ENCODE results near the gene AP1S3.

Gene AP1S3

GRCh38 chr2:223753940-223754339 is 83.4 kb downstream of the AP1S3 start:
- Histone ChIP-seq H3K4me1 (ENCODE audit: insufficient read depth, low read length) (no peaks in the 10 kb centered on the region), H3K27me3 (ENCODE audit: insufficient read depth, low read length) (no peaks in the 10 kb centered on the region), H3K9ac (ENCODE audit: low read depth, low read length) (no peak overlapping the region), H3K36me3 (ENCODE audit: insufficient read depth, low read depth, low read length) (no peaks in the 10 kb centered on the region), H3K27ac (ENCODE audit: low read length) (no peak overlapping the region), H3K4me3 (ENCODE audit: low read length) (no peak overlapping the region), H3K9me3 (ENCODE audit: insufficient read depth, low read depth, low read length) (no peaks in the 10 kb centered on the region)

GRCh38 chr2:223751012-223751411 is 86.4 kb downstream of the AP1S3 start:
- no peaks in the 10 kb centered on the region for H3K27me3 ChIP-seq (ENCODE audit: insufficient read depth, low read length)
- no peaks in the 10 kb centered on the region for H3K9me3 ChIP-seq (ENCODE audit: insufficient read depth, low read depth, low read length)
- no peak overlapping the region for H3K27ac ChIP-seq (ENCODE audit: low read length)
- H3K4me3 ChIP-seq (ENCODE audit: low read length), result no peak overlapping the region
- no peaks in the 10 kb centered on the region for H3K36me3 ChIP-seq (ENCODE audit: insufficient read depth, low read depth, low read length)
- no peaks in the 10 kb centered on the region for H3K4me1 ChIP-seq (ENCODE audit: insufficient read depth, low read length)
- no peak overlapping the region for H3K9ac ChIP-seq (ENCODE audit: low read depth, low read length)

GRCh38 chr2:223747392-223748042 is 89.9 kb downstream of the AP1S3 start:
- H3K9ac ChIP-seq (ENCODE audit: low read depth, low read length), result no peak overlapping the region
- H3K36me3 ChIP-seq (ENCODE audit: insufficient read depth, low read depth, low read length), result no peaks in the 10 kb centered on the region
- no peak overlapping the region for H3K4me3 ChIP-seq (ENCODE audit: low read length)
- H3K9me3 ChIP-seq (ENCODE audit: insufficient read depth, low read depth, low read length), result no peaks in the 10 kb centered on the region
- H3K27me3 ChIP-seq (ENCODE audit: insufficient read depth, low read length), result no peaks in the 10 kb centered on the region
- no peaks in the 10 kb centered on the region for H3K4me1 ChIP-seq (ENCODE audit: insufficient read depth, low read length)
- H3K27ac ChIP-seq (ENCODE audit: low read length), result no peak overlapping the region

- no peaks in the 10 kb centered on the region for H3K27me3 ChIP-seq (ENCODE audit: insufficient read depth, low read length)
- no peak overlapping the region for H3K9ac ChIP-seq (ENCODE audit: low read depth, low read length)
- H3K9me3 ChIP-seq (ENCODE audit: insufficient read depth, low read depth, low read length), result no peaks in the 10 kb centered on the region
- H3K27ac ChIP-seq (ENCODE audit: low read length), result no peak overlapping the region
- no peaks in the 10 kb centered on the region for H3K36me3 ChIP-seq (ENCODE audit: insufficient read depth, low read depth, low read length)
- no peak overlapping the region for H3K4me3 ChIP-seq (ENCODE audit: low read length)
- H3K4me1 ChIP-seq (ENCODE audit: insufficient read depth, low read length), result no peaks in the 10 kb centered on the region
These were observed 90.8 kb downstream of the AP1S3 start for GRCh38 chr2:223746611-223747010.

- H3K4me3 ChIP-seq (ENCODE audit: low read length), result no peak overlapping the region
- no peak overlapping the region for H3K27ac ChIP-seq (ENCODE audit: low read length)
- H3K27me3 ChIP-seq (ENCODE audit: insufficient read depth, low read length), result no peaks in the 10 kb centered on the region
- H3K36me3 ChIP-seq (ENCODE audit: insufficient read depth, low read depth, low read length), result no peaks in the 10 kb centered on the region
- H3K9ac ChIP-seq (ENCODE audit: low read depth, low read length), result no peak overlapping the region
- H3K4me1 ChIP-seq (ENCODE audit: insufficient read depth, low read length), result no peaks in the 10 kb centered on the region
- H3K9me3 ChIP-seq (ENCODE audit: insufficient read depth, low read depth, low read length), result no peaks in the 10 kb centered on the region
These were observed 92.8 kb downstream of the AP1S3 start for GRCh38 chr2:223744580-223744979.

- no peaks in the 10 kb centered on the region for H3K4me1 ChIP-seq (ENCODE audit: insufficient read depth, low read length)
- H3K27me3 ChIP-seq (ENCODE audit: insufficient read depth, low read length), result no peaks in the 10 kb centered on the region
- H3K9me3 ChIP-seq (ENCODE audit: insufficient read depth, low read depth, low read length), result no peaks in the 10 kb centered on the region
- no peak overlapping the region for H3K9ac ChIP-seq (ENCODE audit: low read depth, low read length)
- H3K4me3 ChIP-seq (ENCODE audit: low read length), result no peak overlapping the region
- H3K36me3 ChIP-seq (ENCODE audit: insufficient read depth, low read depth, low read length), result no peaks in the 10 kb centered on the region
- no peak overlapping the region for H3K27ac ChIP-seq (ENCODE audit: low read length)
These were observed 96.7 kb downstream of the AP1S3 start for GRCh38 chr2:223740679-223741078.

GRCh38 chr2:223737207-223737606 is 100.2 kb downstream of the AP1S3 start:
- H3K9ac ChIP-seq (ENCODE audit: low read depth, low read length), result no peak overlapping the region
- no peaks in the 10 kb centered on the region for H3K4me1 ChIP-seq (ENCODE audit: insufficient read depth, low read length)
- no peak overlapping the region for H3K4me3 ChIP-seq (ENCODE audit: low read length)
- H3K9me3 ChIP-seq (ENCODE audit: insufficient read depth, low read depth, low read length), result no peaks in the 10 kb centered on the region
- H3K27me3 ChIP-seq (ENCODE audit: insufficient read depth, low read length), result no peaks in the 10 kb centered on the region
- no peaks in the 10 kb centered on the region for H3K36me3 ChIP-seq (ENCODE audit: insufficient read depth, low read depth, low read length)
- no peak overlapping the region for H3K27ac ChIP-seq (ENCODE audit: low read length)

GRCh38 chr2:223736488-223736887 is 100.9 kb downstream of the AP1S3 start:
- H3K9me3 ChIP-seq (ENCODE audit: insufficient read depth, low read depth, low read length), result no peaks in the 10 kb centered on the region
- no peak overlapping the region for H3K4me3 ChIP-seq (ENCODE audit: low read length)
- no peaks in the 10 kb centered on the region for H3K36me3 ChIP-seq (ENCODE audit: insufficient read depth, low read depth, low read length)
- H3K9ac ChIP-seq (ENCODE audit: low read depth, low read length), result no peak overlapping the region
- no peaks in the 10 kb centered on the region for H3K27me3 ChIP-seq (ENCODE audit: insufficient read depth, low read length)
- no peak overlapping the region for H3K27ac ChIP-seq (ENCODE audit: low read length)
- no peaks in the 10 kb centered on the region for H3K4me1 ChIP-seq (ENCODE audit: insufficient read depth, low read length)

- H3K4me3 ChIP-seq (ENCODE audit: low read length), result no peak overlapping the region
- no peak overlapping the region for H3K27ac ChIP-seq (ENCODE audit: low read length)
- H3K36me3 ChIP-seq (ENCODE audit: insufficient read depth, low read depth, low read length), result no peaks in the 10 kb centered on the region
- no peaks in the 10 kb centered on the region for H3K4me1 ChIP-seq (ENCODE audit: insufficient read depth, low read length)
- no peak overlapping the region for H3K9ac ChIP-seq (ENCODE audit: low read depth, low read length)
- no peaks in the 10 kb centered on the region for H3K27me3 ChIP-seq (ENCODE audit: insufficient read depth, low read length)
- no peaks in the 10 kb centered on the region for H3K9me3 ChIP-seq (ENCODE audit: insufficient read depth, low read depth, low read length)
These were observed 101.6 kb downstream of the AP1S3 start for GRCh38 chr2:223735659-223736244.

GRCh38 chr2:223735035-223735640 is 102.2 kb downstream of the AP1S3 start:
- H3K4me3 ChIP-seq (ENCODE audit: low read length), result no peak overlapping the region
- no peaks in the 10 kb centered on the region for H3K27me3 ChIP-seq (ENCODE audit: insufficient read depth, low read length)
- H3K27ac ChIP-seq (ENCODE audit: low read length), result no peak overlapping the region
- no peaks in the 10 kb centered on the region for H3K4me1 ChIP-seq (ENCODE audit: insufficient read depth, low read length)
- H3K36me3 ChIP-seq (ENCODE audit: insufficient read depth, low read depth, low read length), result no peaks in the 10 kb centered on the region
- no peak overlapping the region for H3K9ac ChIP-seq (ENCODE audit: low read depth, low read length)
- H3K9me3 ChIP-seq (ENCODE audit: insufficient read depth, low read depth, low read length), result no peaks in the 10 kb centered on the region

- no peaks in the 10 kb centered on the region for H3K9me3 ChIP-seq (ENCODE audit: insufficient read depth, low read depth, low read length)
These were observed 103.0 kb downstream of the AP1S3 start for GRCh38 chr2:223734346-223734745.

GRCh38 chr2:223732346-223732745 is 105.0 kb downstream of the AP1S3 start:
- H3K9me3 ChIP-seq (ENCODE audit: insufficient read depth, low read depth, low read length), result no peaks in the 10 kb centered on the region
- no peak overlapping the region for H3K9ac ChIP-seq (ENCODE audit: low read depth, low read length)
- H3K27ac ChIP-seq (ENCODE audit: low read length), result no peak overlapping the region
- H3K4me1 ChIP-seq (ENCODE audit: insufficient read depth, low read length), result peaks cover under 1% of the 10 kb centered on the region; the same call in 1 of the 2 replicates
- no peaks in the 10 kb centered on the region for H3K36me3 ChIP-seq (ENCODE audit: insufficient read depth, low read depth, low read length)
- H3K27me3 ChIP-seq (ENCODE audit: insufficient read depth, low read length), result no peaks in the 10 kb centered on the region
- no peak overlapping the region for H3K4me3 ChIP-seq (ENCODE audit: low read length)

More at GRCh38 chr2:223734346-223734745, 103.0 kb downstream of the AP1S3 start:
- no peaks in the 10 kb centered on the region for H3K4me1 ChIP-seq (ENCODE audit: insufficient read depth, low read length)
- H3K4me3 ChIP-seq (ENCODE audit: low read length), result no peak overlapping the region
- no peaks in the 10 kb centered on the region for H3K36me3 ChIP-seq (ENCODE audit: insufficient read depth, low read depth, low read length)
- no peak overlapping the region for H3K9ac ChIP-seq (ENCODE audit: low read depth, low read length)
- no peak overlapping the region for H3K27ac ChIP-seq (ENCODE audit: low read length)
- no peaks in the 10 kb centered on the region for H3K27me3 ChIP-seq (ENCODE audit: insufficient read depth, low read length)

Measured in iPS-20b (cell line).